ENCODE results near the gene ADCY7. TPM values are rescaled to one million over a fixed set of nuclear protein-coding genes. Genes with fewer than 3 reads are reported as not detected.
A peak's percentile ranks its signal among the peaks of the same experiment; 100 is the strongest.

The ADCY7 gene
- total and polyA plus RNA-seq, 9 donors: 10.2 to 78.9 (median 36.4) TPM

- intact Hi-C loops (cut with DNase I): no loop called here
Measured at GRCh38 chr16:50279504-50279865, 13.1 kb downstream of the ADCY7 start.

DNA sequence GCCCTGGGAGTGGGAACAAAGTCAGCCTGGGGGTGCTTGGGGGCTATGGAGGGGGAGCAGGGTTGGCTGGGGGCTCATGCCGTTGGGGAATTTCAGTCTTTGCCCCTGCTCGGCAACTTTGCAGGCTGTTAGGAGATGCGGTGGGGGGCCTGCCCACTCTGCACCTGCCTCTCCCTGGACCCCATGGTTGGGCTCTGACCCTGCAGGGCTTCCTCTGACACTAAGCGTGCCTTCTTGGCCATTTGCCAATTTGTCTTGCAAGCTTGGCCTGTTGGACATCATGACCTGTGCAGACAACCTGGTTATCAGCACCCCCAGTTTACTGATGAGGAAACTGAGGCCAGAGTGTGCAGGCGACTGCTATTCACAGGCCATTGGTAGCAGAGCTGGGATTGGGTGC lies 14.6 kb downstream of the ADCY7 start:
- TF ChIP-seq POLR2A (IDR thresholded peaks at IDR 0.05) (no peak), CTCF (IDR thresholded peaks at IDR 0.05) (no peak), EP300 (IDR thresholded peaks at IDR 0.05) (no peak)
- Histone ChIP-seq H3K27ac (no peak overlapping the region), H3K27me3 (no peaks in the 10 kb centered on the region), H3K9me3 (no peaks in the 10 kb centered on the region), H3K36me3 (no peaks in the 10 kb centered on the region), H3K4me3 (no peak overlapping the region), H3K4me1 (ENCODE audit: insufficient read depth) (peaks cover 8% of the 10 kb centered on the region)
- DNase-seq: no peak
- intact Hi-C loops (cut with DNase I): no loop called here
- 91 to 95% (median 91%) methylated on average over 5 of the region's 5 CpGs for WGBS, 3 donors

More at GRCh38 chr16:50279504-50279865, 13.1 kb downstream of the ADCY7 start:
- Histone ChIP-seq H3K27me3 (no peaks in the 10 kb centered on the region), H3K9me3 (no peaks in the 10 kb centered on the region), H3K27ac (no peak overlapping the region), H3K4me1 (ENCODE audit: insufficient read depth) (peaks cover 7% of the 10 kb centered on the region), H3K36me3 (no peaks in the 10 kb centered on the region), H3K4me3 (no peak overlapping the region)
- WGBS, 3 donors: 81 to 97% (median 90%) methylated on average over 2 of the region's 2 CpGs
- peak in 2 of 5 donors; percentile 2 to 3 for DNase-seq
- TF ChIP-seq EP300 (IDR thresholded peaks at IDR 0.05): no peak
- no peak for TF ChIP-seq CTCF (IDR thresholded peaks at IDR 0.05)
- TF ChIP-seq POLR2A (IDR thresholded peaks at IDR 0.05): no peak

GRCh38 chr16:50281391-50282009 lies 15.1 kb downstream of the ADCY7 start:
- Histone ChIP-seq H3K27me3 (no peaks in the 10 kb centered on the region), H3K36me3 (no peaks in the 10 kb centered on the region), H3K4me3 (no peak overlapping the region), H3K27ac (no peak overlapping the region), H3K9me3 (no peaks in the 10 kb centered on the region), H3K4me1 (ENCODE audit: insufficient read depth) (peaks cover 8% of the 10 kb centered on the region)
- intact Hi-C loops (cut with DNase I): no loop called here
- TF ChIP-seq POLR2A (IDR thresholded peaks at IDR 0.05): no peak
- no peak for DNase-seq
- whole genome bisulfite sequencing, 3 donors: 70 to 77% (median 76%) methylated on average over 21 of the region's 21 CpGs

DNA sequence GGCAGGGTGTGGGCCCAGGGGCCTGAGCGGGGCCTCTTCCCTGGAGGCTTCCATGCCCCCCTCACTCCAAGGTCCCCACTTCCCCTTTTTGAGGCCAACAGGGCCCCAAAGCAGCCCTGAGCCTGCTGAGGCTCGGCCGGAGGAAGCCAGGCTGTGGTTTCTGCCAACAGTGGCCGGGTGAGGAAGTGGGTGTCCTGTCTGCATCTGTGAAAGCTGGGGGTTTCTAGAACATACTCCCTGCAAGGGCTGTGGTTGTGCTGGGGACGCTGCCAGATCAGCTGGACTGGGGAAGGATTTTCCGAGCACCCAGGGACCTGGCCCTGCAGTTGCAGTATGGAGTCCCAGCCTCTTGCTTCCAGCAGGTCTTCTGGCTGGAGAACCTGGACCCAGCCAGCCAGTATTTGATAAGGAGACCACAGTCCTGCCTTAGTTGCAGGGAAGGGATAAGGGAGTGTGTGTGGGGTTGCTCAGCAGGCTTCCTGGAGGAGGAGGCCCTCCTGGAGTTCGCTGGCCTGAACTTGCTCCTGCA lies 15.7 kb downstream of the ADCY7 start:
- 40 to 56% (median 48%) methylated on average over 7 of the region's 7 CpGs for WGBS, 3 donors
- Histone ChIP-seq H3K4me3 (no peak overlapping the region), H3K9me3 (no peaks in the 10 kb centered on the region), H3K36me3 (no peaks in the 10 kb centered on the region), H3K27ac (no peak overlapping the region), H3K4me1 (ENCODE audit: insufficient read depth) (peaks cover 8% of the 10 kb centered on the region), H3K27me3 (no peaks in the 10 kb centered on the region)
- TF ChIP-seq EP300 (IDR thresholded peaks at IDR 0.05) (no peak), CTCF (IDR thresholded peaks at IDR 0.05) (no peak), POLR2A (IDR thresholded peaks at IDR 0.05) (no peak)
- peak in 1 of 5 donors; percentile 69 for DNase-seq
- intact Hi-C loops (cut with DNase I): no loop called here

DNA sequence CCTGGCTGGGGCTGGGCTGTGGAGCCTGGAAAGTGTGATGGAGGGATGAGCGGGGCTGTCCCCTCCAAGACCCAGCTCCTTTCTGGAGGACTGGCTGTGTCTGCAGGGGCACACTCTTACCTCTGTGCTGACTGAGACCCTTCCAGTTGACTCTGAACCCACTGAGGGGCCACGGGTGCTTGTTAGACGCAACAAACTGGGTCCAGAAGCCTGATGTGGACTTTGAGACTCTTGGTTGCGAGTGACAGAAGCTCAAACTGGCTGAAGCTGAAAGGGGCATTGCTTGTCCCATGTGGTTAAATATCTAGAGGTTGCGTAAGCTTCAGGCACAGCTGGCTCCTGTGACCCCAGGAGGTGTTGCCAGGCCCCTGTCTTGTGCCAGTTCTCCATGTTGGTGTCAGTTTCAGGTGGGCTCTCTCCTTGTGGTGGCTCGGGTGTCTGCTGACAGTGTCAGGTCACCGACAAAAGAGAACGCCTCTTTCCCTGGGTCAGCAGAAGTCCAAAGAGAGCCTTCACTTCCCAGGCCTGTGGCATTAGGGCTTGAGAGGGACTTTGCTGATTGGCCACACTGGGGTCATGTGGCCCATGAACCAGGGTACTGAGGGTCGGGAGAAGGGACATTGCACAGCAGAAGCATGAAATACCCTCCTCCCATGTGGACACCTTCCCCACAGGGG lies 16.7 kb downstream of the ADCY7 start:
- no peaks in the 10 kb centered on the region for H3K36me3 ChIP-seq
- 89 to 91% (median 89%) methylated on average over 9 of the region's 9 CpGs for WGBS, 3 donors
- H3K27me3 ChIP-seq: no peaks in the 10 kb centered on the region
- no peaks in the 10 kb centered on the region for H3K9me3 ChIP-seq
- intact Hi-C loops (cut with DNase I): no loop called here
- no peak for TF ChIP-seq EP300 (IDR thresholded peaks at IDR 0.05)
- no peak for TF ChIP-seq POLR2A (IDR thresholded peaks at IDR 0.05)
- no peak for TF ChIP-seq CTCF (IDR thresholded peaks at IDR 0.05)
- DNase-seq: no peak
- H3K27ac ChIP-seq: no peak overlapping the region
- H3K4me3 ChIP-seq: no peak overlapping the region
- peaks cover 8% of the 10 kb centered on the region for H3K4me1 ChIP-seq (ENCODE audit: insufficient read depth)

All from ovary (tissue), 9 donors.